ENCODE measurements around the gene AMTN. TPM values are rescaled to one million over a fixed set of nuclear protein-coding genes. Genes with fewer than 3 reads are reported as not detected.
"Not testable (repeated sequence)": the region's sequence is repeated elsewhere in the genome, so short reads cannot be mapped to it uniquely, and the experiment has no call there.

AMTN gene
- total RNA-seq, 2 experiments from 2014 or later: not detected

- POLR2A ChIA-PET: no interaction called here
These were observed 12.6 kb downstream of the AMTN start for GRCh38 chr4:70530997-70531396.

GRCh38 chr4:70531981-70532380, 13.6 kb downstream of the AMTN start:
- no peak for DNase-seq
- no peak overlapping the region for H3K27ac Mint-ChIP-seq
- H3K27me3 Mint-ChIP-seq: peaks cover 2% of the 10 kb centered on the region
- POLR2A ChIA-PET: interaction anchor here (0.6 kb wide), 1 partner anchor 136 kb away, joined by 3 read pairs; no protein-coding TSS in a partner anchor
- no peaks in the 10 kb centered on the region for H3K36me3 Mint-ChIP-seq (ENCODE audit: low read depth)
- H3K9me3 Mint-ChIP-seq: no peaks in the 10 kb centered on the region
- no peak overlapping the region for H3K4me3 Mint-ChIP-seq
- CTCF ChIA-PET: no interaction called here
- H3K4me1 Mint-ChIP-seq: no peaks in the 10 kb centered on the region

More at GRCh38 chr4:70530997-70531396, 12.6 kb downstream of the AMTN start:
- no peaks in the 10 kb centered on the region for H3K36me3 Mint-ChIP-seq (ENCODE audit: low read depth)
- DNase-seq: no peak
- no peak overlapping the region for H3K4me3 Mint-ChIP-seq
- H3K27me3 Mint-ChIP-seq: peaks cover 8% of the 10 kb centered on the region
- H3K27ac Mint-ChIP-seq: no peak overlapping the region
- no peaks in the 10 kb centered on the region for H3K4me1 Mint-ChIP-seq
- CTCF ChIA-PET: no interaction called here
- no peaks in the 10 kb centered on the region for H3K9me3 Mint-ChIP-seq

- ChIA-PET POLR2A (no interaction called here), CTCF (no interaction called here)
- DNase-seq: no peak
- no peaks in the 10 kb centered on the region for H3K4me1 Mint-ChIP-seq
- H3K27ac Mint-ChIP-seq: no peak overlapping the region
- no peaks in the 10 kb centered on the region for H3K36me3 Mint-ChIP-seq (ENCODE audit: low read depth)
- no peaks in the 10 kb centered on the region for H3K9me3 Mint-ChIP-seq
- no peak overlapping the region for H3K4me3 Mint-ChIP-seq
- H3K27me3 Mint-ChIP-seq: peaks cover 1% of the 10 kb centered on the region
These were observed 14.8 kb downstream of the AMTN start for GRCh38 chr4:70533211-70533610.

- POLR2A ChIA-PET: no interaction called here
- CTCF ChIA-PET: no interaction called here
These were observed 15.4 kb downstream of the AMTN start for GRCh38 chr4:70533791-70534190.

GRCh38 chr4:70534886-70535285, 16.5 kb downstream of the AMTN start:
- POLR2A ChIA-PET: not testable (repeated sequence)

More at GRCh38 chr4:70533791-70534190, 15.4 kb downstream of the AMTN start:
- no peak overlapping the region for H3K27ac Mint-ChIP-seq
- no peaks in the 10 kb centered on the region for H3K9me3 Mint-ChIP-seq
- no peaks in the 10 kb centered on the region for H3K36me3 Mint-ChIP-seq (ENCODE audit: low read depth)
- H3K4me3 Mint-ChIP-seq: no peak overlapping the region
- DNase-seq: no peak
- H3K27me3 Mint-ChIP-seq: peaks cover 2% of the 10 kb centered on the region
- no peaks in the 10 kb centered on the region for H3K4me1 Mint-ChIP-seq

GRCh38 chr4:70538869-70539268, 20.5 kb downstream of the AMTN start:
- Mint-ChIP-seq H3K36me3 (ENCODE audit: low read depth) (no peaks in the 10 kb centered on the region), H3K27ac (no peak overlapping the region), H3K27me3 (peaks cover 7% of the 10 kb centered on the region), H3K4me1 (no peaks in the 10 kb centered on the region), H3K9me3 (no peaks in the 10 kb centered on the region), H3K4me3 (no peak overlapping the region)
- ChIA-PET POLR2A (no interaction called here), CTCF (no interaction called here)
- DNase-seq: no peak

More at GRCh38 chr4:70534886-70535285, 16.5 kb downstream of the AMTN start:
- H3K4me1 Mint-ChIP-seq; H3K27ac Mint-ChIP-seq; H3K36me3 Mint-ChIP-seq (ENCODE audit: low read depth); H3K9me3 Mint-ChIP-seq; H3K27me3 Mint-ChIP-seq; H3K4me3 Mint-ChIP-seq; DNase-seq; CTCF ChIA-PET: not testable (repeated sequence)

- ChIA-PET CTCF (no interaction called here), POLR2A (no interaction called here)
- no peak for DNase-seq
- no peaks in the 10 kb centered on the region for H3K36me3 Mint-ChIP-seq (ENCODE audit: low read depth)
- H3K9me3 Mint-ChIP-seq: no peaks in the 10 kb centered on the region
- no peak overlapping the region for H3K27ac Mint-ChIP-seq
- no peak overlapping the region for H3K4me3 Mint-ChIP-seq
- H3K27me3 Mint-ChIP-seq: peaks cover 7% of the 10 kb centered on the region
- no peaks in the 10 kb centered on the region for H3K4me1 Mint-ChIP-seq
These were observed 26.0 kb downstream of the AMTN start for GRCh38 chr4:70544279-70544868.

GRCh38 chr4:70556856-70557255, 38.5 kb downstream of the AMTN start:
- ChIA-PET POLR2A (no interaction called here), CTCF (no interaction called here)
- Mint-ChIP-seq H3K4me3 (no peak overlapping the region), H3K27me3 (peaks cover 3% of the 10 kb centered on the region), H3K9me3 (no peaks in the 10 kb centered on the region), H3K4me1 (peaks cover 9% of the 10 kb centered on the region), H3K27ac (no peak overlapping the region), H3K36me3 (ENCODE audit: low read depth) (no peaks in the 10 kb centered on the region)
- DNase-seq: no peak

GRCh38 chr4:70559211-70559830, 41.0 kb downstream of the AMTN start:
- peak; percentile 56 for DNase-seq
- H3K36me3 Mint-ChIP-seq (ENCODE audit: low read depth): no peaks in the 10 kb centered on the region
- ChIA-PET POLR2A (no interaction called here), CTCF (no interaction called here)
- H3K27ac Mint-ChIP-seq: no peak overlapping the region
- no peaks in the 10 kb centered on the region for H3K9me3 Mint-ChIP-seq
- no peaks in the 10 kb centered on the region for H3K27me3 Mint-ChIP-seq
- H3K4me1 Mint-ChIP-seq: peaks cover 9% of the 10 kb centered on the region
- no peak overlapping the region for H3K4me3 Mint-ChIP-seq

GRCh38 chr4:70559924-70560323, 41.6 kb downstream of the AMTN start:
- CTCF ChIA-PET: no interaction called here
- Mint-ChIP-seq H3K9me3 (no peaks in the 10 kb centered on the region), H3K27me3 (no peaks in the 10 kb centered on the region), H3K27ac (no peak overlapping the region), H3K4me1 (peaks cover 9% of the 10 kb centered on the region), H3K4me3 (no peak overlapping the region), H3K36me3 (ENCODE audit: low read depth) (no peaks in the 10 kb centered on the region)
- no peak for DNase-seq
- POLR2A ChIA-PET: no interaction called here

GRCh38 chr4:70564033-70564432, 45.7 kb downstream of the AMTN start:
- CTCF ChIA-PET: interaction anchor here (0.6 kb wide), 1 partner anchor 1518 kb away, joined by 3 read pairs; no protein-coding TSS in a partner anchor
- Mint-ChIP-seq H3K27ac (no peak overlapping the region), H3K4me3 (no peak overlapping the region), H3K36me3 (ENCODE audit: low read depth) (no peaks in the 10 kb centered on the region), H3K4me1 (peaks cover 5% of the 10 kb centered on the region), H3K27me3 (peaks cover 3% of the 10 kb centered on the region), H3K9me3 (peaks cover 2% of the 10 kb centered on the region)
- DNase-seq: no peak
- POLR2A ChIA-PET: no interaction called here

GRCh38 chr4:70570796-70571195, 52.4 kb downstream of the AMTN start:
- Mint-ChIP-seq H3K36me3 (ENCODE audit: low read depth) (no peaks in the 10 kb centered on the region), H3K4me1 (no peaks in the 10 kb centered on the region), H3K27ac (no peak overlapping the region), H3K4me3 (no peak overlapping the region), H3K9me3 (peaks cover 3% of the 10 kb centered on the region), H3K27me3 (peaks cover 3% of the 10 kb centered on the region)
- ChIA-PET POLR2A (no interaction called here), CTCF (no interaction called here)
- DNase-seq: no peak

GRCh38 chr4:70571772-70572171, 53.4 kb downstream of the AMTN start:
- no peak for DNase-seq
- Mint-ChIP-seq H3K9me3 (peaks cover 3% of the 10 kb centered on the region), H3K4me1 (no peaks in the 10 kb centered on the region), H3K4me3 (no peak overlapping the region), H3K27me3 (peaks cover 3% of the 10 kb centered on the region), H3K27ac (no peak overlapping the region), H3K36me3 (ENCODE audit: low read depth) (no peaks in the 10 kb centered on the region)
- ChIA-PET POLR2A (no interaction called here), CTCF (no interaction called here)

GRCh38 chr4:70575964-70576363, 57.6 kb downstream of the AMTN start:
- POLR2A ChIA-PET: no interaction called here
- no peak for DNase-seq
- H3K36me3 Mint-ChIP-seq (ENCODE audit: low read depth): no peaks in the 10 kb centered on the region
- no peaks in the 10 kb centered on the region for H3K9me3 Mint-ChIP-seq
- H3K4me1 Mint-ChIP-seq: no peaks in the 10 kb centered on the region
- H3K4me3 Mint-ChIP-seq: no peak overlapping the region
- CTCF ChIA-PET: no interaction called here
- H3K27ac Mint-ChIP-seq: no peak overlapping the region
- H3K27me3 Mint-ChIP-seq: no peaks in the 10 kb centered on the region

Measured in activated CD4-positive, alpha-beta T cell treated with anti-CD3 and anti-CD28 coated beads, Interleukin-2, amount 10 ng/mL, durations not matched to agents 7 days and 5 days (primary cell).